HCT116 (cell line): ENCODE results near the gene TTLL10.

Experiments
- CBX3 ChIP-seq: IDR thresholded peaks from 2 replicates; pipeline ENCODE4 v1.6.1; 2012; ENCODE audit warnings: low read depth
- CEBPB ChIP-seq: IDR thresholded peaks from 2 replicates; pipeline ENCODE4 v1.6.1; 2012; ENCODE audit warnings: low read depth
- EZH2 ChIP-seq: fragments of 200-600 bp; sonication (generic); IDR thresholded peaks from 2 replicates; pipeline ENCODE4 v1.6.1; 2017; ENCODE audit warnings: antibody characterized with exemption, mixed run types
- EZH2phosphoT487 ChIP-seq: fragments of 200-600 bp; IDR thresholded peaks from 2 replicates; pipeline ENCODE4 v1.6.1; 2018; ENCODE audit warnings: antibody characterized with exemption, borderline replicate concordance
- JUND ChIP-seq: IDR thresholded peaks from 2 replicates; pipeline ENCODE4 v1.6.1; 2012
- POLR2A ChIP-seq: IDR thresholded peaks from 2 replicates; pipeline ENCODE4 v1.7.0; 2011; ENCODE audit warnings: borderline replicate concordance; ENCODE audit not compliant: insufficient read depth, insufficient read length; ENCODE audit errors: extremely low read depth
- POLR2AphosphoS5 ChIP-seq: IDR thresholded peaks from 2 replicates; pipeline ENCODE4 v1.6.1; 2011; ENCODE audit warnings: mild to moderate bottlenecking, low read depth, low read length, moderate library complexity
- SP1 ChIP-seq: IDR thresholded peaks from 2 replicates; pipeline ENCODE4 v1.6.1; 2012; ENCODE audit warnings: low read depth
- TCF7L2 ChIP-seq: IDR thresholded peaks from 2 replicates; pipeline ENCODE4 v1.7.0; 2011; ENCODE audit warnings: borderline replicate concordance, inconsistent platforms; ENCODE audit not compliant: insufficient read depth, insufficient read length; ENCODE audit errors: extremely low read depth
- YY1 ChIP-seq: IDR thresholded peaks from 2 replicates; pipeline ENCODE4 v1.6.1; 2011; ENCODE audit warnings: low read length, low read depth, moderate library complexity, mild to moderate bottlenecking; ENCODE audit not compliant: insufficient replicate concordance; ENCODE audit errors: extremely low read depth
- ZNF274 ChIP-seq: fragments of 200-500 bp; sonication (Bioruptor generic); IDR thresholded peaks from 2 replicates; pipeline ENCODE4 v1.6.1; 2014; ENCODE audit warnings: mild to moderate bottlenecking, low read depth, low read length, inconsistent platforms
- TF ChIP-seq, protein P1 (sequence below), 3 experiments: fragments of 200-600 bp in 1 of 3; sonication (generic) in 1 of 3; IDR thresholded peaks in 2 of 3; conservative IDR thresholded peaks in 1 of 3; 2 replicates each; pipeline ENCODE4 v1.5.1; 2012 to 2017; ENCODE audit warnings: low read depth in 2 of 3, low read length in 2 of 3, antibody characterized with exemption in 1 of 3, borderline replicate concordance in 1 of 3, control low read depth in 1 of 3, mild to moderate bottlenecking in 1 of 3, mixed read lengths in 1 of 3, mixed run types in 1 of 3, moderate library complexity in 1 of 3; ENCODE audit not compliant: insufficient read depth in 1 of 3
- TF ChIP-seq, protein P2 (sequence below): IDR thresholded peaks from 2 replicates; pipeline ENCODE4 v1.6.1; 2012; ENCODE audit warnings: low read depth

DNA sequence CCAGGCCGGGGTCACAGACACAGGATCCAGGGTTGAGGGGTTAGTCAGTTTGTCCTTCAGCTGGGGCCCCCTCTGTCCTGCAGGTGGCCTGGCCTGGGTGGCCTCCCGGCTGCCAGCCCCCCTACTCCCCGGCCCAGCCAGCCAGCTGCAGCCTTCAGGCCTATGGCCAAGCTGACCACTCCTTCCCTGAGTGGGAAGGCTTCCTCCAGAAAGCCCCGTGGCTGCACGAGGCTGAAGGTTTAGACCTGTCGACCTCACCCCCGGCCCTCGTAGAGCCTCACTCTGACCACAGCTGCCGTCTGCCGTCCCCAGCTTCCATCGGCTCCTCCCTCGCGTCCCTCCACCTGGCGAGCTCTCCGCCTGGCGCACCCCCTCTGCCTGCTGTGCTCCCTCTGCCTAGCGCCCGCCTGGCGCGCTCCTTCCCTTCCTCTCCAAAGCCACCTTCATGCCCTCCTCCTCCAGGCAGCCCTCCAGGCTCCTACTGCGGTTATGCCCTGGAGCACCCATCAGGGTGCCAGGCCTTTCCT, 9.6 kb downstream of the TTLL10 start:
- TF ChIP-seq, protein P1, sequence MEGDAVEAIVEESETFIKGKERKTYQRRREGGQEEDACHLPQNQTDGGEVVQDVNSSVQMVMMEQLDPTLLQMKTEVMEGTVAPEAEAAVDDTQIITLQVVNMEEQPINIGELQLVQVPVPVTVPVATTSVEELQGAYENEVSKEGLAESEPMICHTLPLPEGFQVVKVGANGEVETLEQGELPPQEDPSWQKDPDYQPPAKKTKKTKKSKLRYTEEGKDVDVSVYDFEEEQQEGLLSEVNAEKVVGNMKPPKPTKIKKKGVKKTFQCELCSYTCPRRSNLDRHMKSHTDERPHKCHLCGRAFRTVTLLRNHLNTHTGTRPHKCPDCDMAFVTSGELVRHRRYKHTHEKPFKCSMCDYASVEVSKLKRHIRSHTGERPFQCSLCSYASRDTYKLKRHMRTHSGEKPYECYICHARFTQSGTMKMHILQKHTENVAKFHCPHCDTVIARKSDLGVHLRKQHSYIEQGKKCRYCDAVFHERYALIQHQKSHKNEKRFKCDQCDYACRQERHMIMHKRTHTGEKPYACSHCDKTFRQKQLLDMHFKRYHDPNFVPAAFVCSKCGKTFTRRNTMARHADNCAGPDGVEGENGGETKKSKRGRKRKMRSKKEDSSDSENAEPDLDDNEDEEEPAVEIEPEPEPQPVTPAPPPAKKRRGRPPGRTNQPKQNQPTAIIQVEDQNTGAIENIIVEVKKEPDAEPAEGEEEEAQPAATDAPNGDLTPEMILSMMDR (IDR thresholded peaks at IDR 0.05 in 2 of 3, conservative IDR thresholded peaks at IDR 0.05 in 1 of 3; ENCODE audit: borderline replicate concordance in 1 of 3, insufficient read depth in 1 of 3, low read depth in 2 of 3, low read length in 2 of 3), result no peak
- TF ChIP-seq CEBPB (no peak), POLR2AphosphoS5 (no peak), ZNF274 (no peak), JUND (no peak), EZH2phosphoT487 (no peak), POLR2A (no peak), SP1 (no peak), TCF7L2 (no peak), CBX3 (no peak), YY1 (no peak), EZH2 (no peak)
- TF ChIP-seq, protein P2, sequence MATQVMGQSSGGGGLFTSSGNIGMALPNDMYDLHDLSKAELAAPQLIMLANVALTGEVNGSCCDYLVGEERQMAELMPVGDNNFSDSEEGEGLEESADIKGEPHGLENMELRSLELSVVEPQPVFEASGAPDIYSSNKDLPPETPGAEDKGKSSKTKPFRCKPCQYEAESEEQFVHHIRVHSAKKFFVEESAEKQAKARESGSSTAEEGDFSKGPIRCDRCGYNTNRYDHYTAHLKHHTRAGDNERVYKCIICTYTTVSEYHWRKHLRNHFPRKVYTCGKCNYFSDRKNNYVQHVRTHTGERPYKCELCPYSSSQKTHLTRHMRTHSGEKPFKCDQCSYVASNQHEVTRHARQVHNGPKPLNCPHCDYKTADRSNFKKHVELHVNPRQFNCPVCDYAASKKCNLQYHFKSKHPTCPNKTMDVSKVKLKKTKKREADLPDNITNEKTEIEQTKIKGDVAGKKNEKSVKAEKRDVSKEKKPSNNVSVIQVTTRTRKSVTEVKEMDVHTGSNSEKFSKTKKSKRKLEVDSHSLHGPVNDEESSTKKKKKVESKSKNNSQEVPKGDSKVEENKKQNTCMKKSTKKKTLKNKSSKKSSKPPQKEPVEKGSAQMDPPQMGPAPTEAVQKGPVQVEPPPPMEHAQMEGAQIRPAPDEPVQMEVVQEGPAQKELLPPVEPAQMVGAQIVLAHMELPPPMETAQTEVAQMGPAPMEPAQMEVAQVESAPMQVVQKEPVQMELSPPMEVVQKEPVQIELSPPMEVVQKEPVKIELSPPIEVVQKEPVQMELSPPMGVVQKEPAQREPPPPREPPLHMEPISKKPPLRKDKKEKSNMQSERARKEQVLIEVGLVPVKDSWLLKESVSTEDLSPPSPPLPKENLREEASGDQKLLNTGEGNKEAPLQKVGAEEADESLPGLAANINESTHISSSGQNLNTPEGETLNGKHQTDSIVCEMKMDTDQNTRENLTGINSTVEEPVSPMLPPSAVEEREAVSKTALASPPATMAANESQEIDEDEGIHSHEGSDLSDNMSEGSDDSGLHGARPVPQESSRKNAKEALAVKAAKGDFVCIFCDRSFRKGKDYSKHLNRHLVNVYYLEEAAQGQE, result no peak
